GM23248 (cell line): ENCODE data around the gene LRRC58. TPM values are rescaled to one million over a fixed set of nuclear protein-coding genes. Genes with fewer than 3 reads are reported as not detected.
A peak's percentile ranks its signal among the peaks of the same experiment; 100 is the strongest.

Experiments used
- DNase-seq: peaks from one replicate; pipeline ENCODE4 v3.0.0-alpha.2; 2015
- H2AFZ ChIP-seq: fragments of 200-600 bp; sonication (generic); 2 replicates; pipeline ENCODE4 v1.6.1; 2016; ENCODE audit warnings: antibody characterized with exemption
- H3F3A ChIP-seq: fragments of 200-600 bp; sonication (generic); 2 replicates; pipeline ENCODE4 v1.6.1; 2016; ENCODE audit warnings: mild to moderate bottlenecking, antibody characterized with exemption, mixed run types; ENCODE audit not compliant: insufficient read depth
- H3K27ac ChIP-seq: fragments of 200-600 bp; sonication (generic); 2 replicates; pipeline ENCODE4 v1.5.1; 2016; ENCODE audit warnings: mild to moderate bottlenecking
- H3K27me3 ChIP-seq: fragments of 200-600 bp; sonication (generic); replicated peaks from 2 replicates; pipeline ENCODE4 v1.6.1; 2016; ENCODE audit warnings: mild to moderate bottlenecking; ENCODE audit not compliant: insufficient read depth
- H3K36me3 ChIP-seq: fragments of 200-600 bp; sonication (generic); 2 replicates; pipeline ENCODE4 v1.6.1; 2016; ENCODE audit warnings: low read depth, mild to moderate bottlenecking
- H3K4me1 ChIP-seq: fragments of 200-600 bp; sonication (generic); 2 replicates; pipeline ENCODE4 v1.6.1; 2016; ENCODE audit warnings: mild to moderate bottlenecking; ENCODE audit not compliant: insufficient read depth
- H3K4me2 ChIP-seq: fragments of 200-600 bp; sonication (generic); one replicate; pipeline ENCODE4 v1.6.1; 2016; ENCODE audit warnings: mild to moderate bottlenecking; ENCODE audit not compliant: unreplicated experiment
- H3K4me3 ChIP-seq: fragments of 200-600 bp; sonication (generic); 2 replicates; pipeline ENCODE4 v1.5.1; 2016; ENCODE audit warnings: mild to moderate bottlenecking
- H3K79me2 ChIP-seq: fragments of 200-600 bp; sonication (generic); 2 replicates; pipeline ENCODE4 v1.6.1; 2016; ENCODE audit warnings: mild to moderate bottlenecking; ENCODE audit not compliant: insufficient read depth
- H3K9ac ChIP-seq: fragments of 200-600 bp; sonication (generic); 2 replicates; pipeline ENCODE4 v1.6.1; 2016; ENCODE audit warnings: mild to moderate bottlenecking
- H3K9me2 ChIP-seq: fragments of 200-600 bp; sonication (generic); 2 replicates; pipeline ENCODE4 v1.6.1; 2016; ENCODE audit warnings: mixed run types, mild to moderate bottlenecking, moderate library complexity; ENCODE audit not compliant: insufficient read depth
- H3K9me3 ChIP-seq: fragments of 200-600 bp; sonication (generic); one replicate; pipeline ENCODE4 v1.6.1; 2017; ENCODE audit warnings: low read depth
- H4K20me1 ChIP-seq: fragments of 200-600 bp; sonication (generic); 2 replicates; pipeline ENCODE4 v1.6.0; 2016; ENCODE audit not compliant: insufficient read depth
- EZH2 ChIP-seq: fragments of 200-600 bp; sonication (generic); IDR thresholded peaks from 2 replicates; pipeline ENCODE4 v1.6.1; 2018; ENCODE audit warnings: antibody characterized with exemption, mild to moderate bottlenecking; ENCODE audit not compliant: insufficient read depth, poor library complexity, severe bottlenecking
- EZH2phosphoT487 ChIP-seq: fragments of 200-600 bp; sonication (generic); IDR thresholded peaks from 2 replicates; pipeline ENCODE4 v1.6.1; 2018; ENCODE audit warnings: antibody characterized with exemption, moderate library complexity, mild to moderate bottlenecking, low read depth; ENCODE audit not compliant: insufficient read depth
- WGBS, 2 experiments: methylation state at CpG; one replicate each; pipeline ENCODE4 v1.1.6; 2015 to 2017; ENCODE audit warnings: low lambda C conversion rate in 2 of 2, low coverage in 1 of 2; ENCODE audit errors: missing lambda C conversion rate in 2 of 2; 5-methylcytosine and 5-hydroxymethylcytosine counted together
- in situ Hi-C: fragments of 300-500 bp; cut with MboI; formaldehyde crosslinking; loops from 2 replicates; pipeline ENCODE4 v1.15.0; 2020
- polyA plus RNA-seq: library from polyadenylated mRNA; unstranded; fragments of >200 nt; fragmentation: Nextera tagmentation; extraction: Ambion mirVana; gene quantifications from 2 replicates; pipeline ENCODE4 v1.2.1, GENCODE V29; 2016
- total RNA-seq: library from RNA; depleted of rRNA; stranded (reverse); fragments of >200 nt; shearing (Covaris generic); gene quantifications from 2 replicates; pipeline ENCODE4 v1.2.3, GENCODE V29; 2014

LRRC58 gene
- total and polyA plus RNA-seq, 2 experiments from 2014 or later = 13.1 to 34.4 TPM

DNA sequence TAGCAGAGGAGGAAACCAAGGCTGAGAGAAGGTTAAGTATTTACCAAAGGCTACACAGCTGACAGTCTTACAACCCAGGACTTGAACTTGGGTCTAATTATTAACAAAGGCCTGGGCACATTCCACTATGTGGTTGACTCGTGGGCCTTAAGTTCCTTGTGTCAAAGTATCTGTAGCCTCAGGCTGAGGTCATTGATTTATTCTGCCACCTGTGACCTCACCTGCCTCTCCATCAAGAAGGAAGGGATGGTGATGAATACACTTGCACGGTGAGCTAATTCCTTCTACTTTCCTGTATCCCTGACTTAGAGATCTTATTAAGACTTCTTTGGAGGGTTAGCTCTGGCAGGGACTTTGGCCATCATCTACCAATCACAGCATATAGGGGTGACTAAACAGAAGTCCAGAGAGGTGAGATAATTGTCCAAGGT is 19.9 kb upstream of the LRRC58 start:
- 21 to 47% methylated on average over 2 of the region's 2 CpGs for WGBS, 2 experiments
- in situ Hi-C loops = no loop called here
- H3K36me3 ChIP-seq = no peaks in the 10 kb centered on the region
- no peaks in the 10 kb centered on the region; the same call in 1 of the 2 replicates for H3K4me1 ChIP-seq
- H3F3A ChIP-seq = no peaks in the 10 kb centered on the region
- DNase-seq = no peak
- peaks cover 18% of the 10 kb centered on the region for H3K27me3 ChIP-seq
- H3K9me3 ChIP-seq = no peaks in the 10 kb centered on the region
- no peak overlapping the region for H3K4me2 ChIP-seq
- no peak overlapping the region for H3K27ac ChIP-seq
- H3K79me2 ChIP-seq = no peaks in the 10 kb centered on the region
- TF ChIP-seq EZH2phosphoT487 = no peak
- TF ChIP-seq EZH2 = no peak
- H3K9me2 ChIP-seq = no peaks in the 10 kb centered on the region
- H2AFZ ChIP-seq = no peak overlapping the region
- H3K9ac ChIP-seq = no peak overlapping the region
- H4K20me1 ChIP-seq = no peaks in the 10 kb centered on the region
- no peak overlapping the region for H3K4me3 ChIP-seq

DNA sequence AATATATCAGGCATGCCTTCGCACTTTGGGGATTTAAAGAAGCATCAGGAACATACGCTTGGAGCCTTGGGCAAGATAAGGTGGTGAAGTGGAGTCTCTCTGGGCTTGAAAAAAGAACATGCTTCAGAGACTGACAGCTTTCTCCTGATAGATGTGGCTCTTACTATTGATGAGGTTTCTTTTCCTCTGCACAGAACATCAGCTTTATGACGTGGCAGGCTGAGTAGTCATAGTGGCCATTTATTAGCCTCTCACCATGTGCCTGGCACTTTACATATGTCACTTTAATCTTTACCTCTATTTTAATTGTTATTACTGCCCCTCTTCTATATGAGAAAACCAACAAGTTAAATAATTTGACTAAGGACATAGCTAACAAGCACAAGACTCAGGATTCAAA is 19.0 kb upstream of the LRRC58 start:
- Histone ChIP-seq H3K4me3 (no peak overlapping the region), H2AFZ (no peak overlapping the region), H3K9ac (no peak overlapping the region), H3K27ac (no peak overlapping the region), H3K27me3 (peaks cover 18% of the 10 kb centered on the region), H3K4me2 (no peak overlapping the region), H3K79me2 (no peaks in the 10 kb centered on the region), H4K20me1 (no peaks in the 10 kb centered on the region), H3F3A (no peaks in the 10 kb centered on the region), H3K9me2 (no peaks in the 10 kb centered on the region), H3K36me3 (no peaks in the 10 kb centered on the region), H3K4me1 (no peaks in the 10 kb centered on the region; the same call in 1 of the 2 replicates), H3K9me3 (no peaks in the 10 kb centered on the region)
- TF ChIP-seq EZH2 (no peak), EZH2phosphoT487 (no peak)
- DNase-seq = no peak
- 56 to 66% methylated on average over 3 of the region's 3 CpGs for WGBS, 2 experiments
- in situ Hi-C loops = no loop called here

DNA sequence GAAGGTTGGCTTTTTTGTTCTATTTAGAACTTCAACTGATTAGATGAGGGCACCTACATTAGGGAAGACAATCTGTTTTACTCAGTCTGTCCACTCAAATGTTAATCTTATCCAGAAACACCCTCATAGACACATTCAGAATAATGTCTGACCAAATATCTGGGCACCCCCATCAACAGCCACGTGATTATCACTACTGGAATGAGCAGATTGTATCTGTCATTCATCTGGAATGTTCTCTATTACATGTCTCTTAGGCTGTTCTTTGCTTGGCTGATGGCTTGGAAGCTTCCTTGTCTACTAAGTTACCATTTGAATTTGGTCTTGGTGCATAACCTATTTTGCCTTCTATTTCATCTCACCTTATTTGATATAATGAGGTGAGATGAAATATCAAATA is 15.7 kb upstream of the LRRC58 start:
- DNase-seq = peak; percentile 69
- in situ Hi-C loops = no loop called here
- H3K79me2 ChIP-seq = no peaks in the 10 kb centered on the region
- peaks cover 2% of the 10 kb centered on the region; the same call in 1 of the 2 replicates for H3K27me3 ChIP-seq
- H3K4me3 ChIP-seq = no peak overlapping the region
- H2AFZ ChIP-seq = no peak overlapping the region
- no peaks in the 10 kb centered on the region; the same call in 1 of the 2 replicates for H3K4me1 ChIP-seq
- H4K20me1 ChIP-seq = no peaks in the 10 kb centered on the region
- no peaks in the 10 kb centered on the region for H3K9me3 ChIP-seq
- no peak overlapping the region for H3K27ac ChIP-seq
- peak overlapping the region; percentile 31 for H3K4me2 ChIP-seq
- H3K36me3 ChIP-seq = no peaks in the 10 kb centered on the region
- WGBS, 2 experiments = 0% methylated on average over 1 of the region's 1 CpG
- H3K9me2 ChIP-seq = no peaks in the 10 kb centered on the region
- no peak for TF ChIP-seq EZH2phosphoT487
- TF ChIP-seq EZH2 = no peak
- H3K9ac ChIP-seq = no peak overlapping the region
- no peaks in the 10 kb centered on the region for H3F3A ChIP-seq

DNA sequence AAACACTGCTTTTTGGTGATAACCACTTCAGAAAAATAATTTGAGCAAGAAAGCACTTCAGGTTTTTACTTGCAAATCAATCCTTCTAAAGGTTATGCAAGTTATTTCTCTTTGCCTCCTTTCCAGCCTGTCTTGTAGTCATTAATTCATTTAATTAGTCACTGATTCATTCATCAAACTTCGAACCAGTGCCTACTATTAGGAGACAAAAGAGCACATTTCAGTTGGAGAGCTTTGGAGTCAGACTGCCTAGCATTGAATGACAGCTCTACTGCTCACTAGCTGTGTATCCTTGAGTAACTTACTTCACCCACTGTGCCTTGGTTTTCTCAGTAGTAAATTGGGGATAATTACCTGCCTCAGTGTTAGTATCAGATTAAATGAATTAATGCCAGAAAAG is 14.9 kb upstream of the LRRC58 start:
- Histone ChIP-seq H3K27me3 (0 out of 2 replicates have a peak, but pooled peaks cover 2% of the 10 kb centered on the region), H3K27ac (no peak overlapping the region), H3K79me2 (no peaks in the 10 kb centered on the region), H3K4me1 (no peaks in the 10 kb centered on the region; the same call in 1 of the 2 replicates), H3K9me2 (no peaks in the 10 kb centered on the region), H3K9ac (no peak overlapping the region), H3F3A (no peaks in the 10 kb centered on the region), H2AFZ (no peak overlapping the region), H4K20me1 (no peaks in the 10 kb centered on the region), H3K4me3 (no peak overlapping the region), H3K9me3 (no peaks in the 10 kb centered on the region), H3K36me3 (no peaks in the 10 kb centered on the region), H3K4me2 (no peak overlapping the region)
- WGBS, 2 experiments = 79 to 88% methylated on average over 1 of the region's 1 CpG
- in situ Hi-C loops = no loop called here
- TF ChIP-seq EZH2phosphoT487 = no peak
- no peak for TF ChIP-seq EZH2
- no peak for DNase-seq

DNA sequence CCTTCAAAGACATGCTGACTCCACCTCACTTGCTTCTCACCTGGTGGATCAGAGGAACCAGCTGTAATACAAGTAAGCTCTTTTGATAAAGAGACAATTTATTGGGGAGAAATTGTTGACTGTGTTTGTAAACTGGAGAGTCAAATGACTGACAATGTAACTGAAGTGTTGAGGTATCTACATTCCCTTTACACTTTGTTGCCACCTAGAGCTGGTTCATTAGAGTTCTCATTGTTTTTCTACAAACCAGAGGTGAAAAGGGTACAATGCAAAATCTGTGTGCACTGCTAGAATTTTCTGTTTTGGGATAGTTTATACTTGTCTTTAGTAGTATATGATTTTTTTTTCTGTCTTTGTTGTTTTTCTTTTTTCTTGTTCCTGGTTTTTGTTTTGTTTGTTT is 8.7 kb upstream of the LRRC58 start:
- Histone ChIP-seq H3K79me2 (no peaks in the 10 kb centered on the region), H3K27me3 (no peaks in the 10 kb centered on the region; the same call in 1 of the 2 replicates), H3K9ac (no peak overlapping the region), H3K4me2 (no peak overlapping the region), H3K9me2 (no peaks in the 10 kb centered on the region), H3K9me3 (no peaks in the 10 kb centered on the region), H3K4me1 (no peaks in the 10 kb centered on the region), H4K20me1 (no peaks in the 10 kb centered on the region), H3K36me3 (no peaks in the 10 kb centered on the region), H2AFZ (no peak overlapping the region), H3K27ac (no peak overlapping the region), H3K4me3 (no peak overlapping the region), H3F3A (no peaks in the 10 kb centered on the region)
- in situ Hi-C loops = no loop called here
- no peak for DNase-seq
- TF ChIP-seq EZH2phosphoT487 = no peak
- no peak for TF ChIP-seq EZH2
